Stimulated activated CD8-positive, alpha-beta memory T cell treated with anti-CD3 and anti-CD28 coated beads, Interleukin-15, amount 100 ng/mL, for 4 hours (primary cell): Measurements from ENCODE around the gene ZBTB16.

Source experiments
- DNase-seq, 2 donors: peaks; one replicate each; pipeline ENCODE4 v3.0.0-alpha.2; 2020; ENCODE audit warnings: low read depth in 2 of 2

ZBTB16 gene

DNA sequence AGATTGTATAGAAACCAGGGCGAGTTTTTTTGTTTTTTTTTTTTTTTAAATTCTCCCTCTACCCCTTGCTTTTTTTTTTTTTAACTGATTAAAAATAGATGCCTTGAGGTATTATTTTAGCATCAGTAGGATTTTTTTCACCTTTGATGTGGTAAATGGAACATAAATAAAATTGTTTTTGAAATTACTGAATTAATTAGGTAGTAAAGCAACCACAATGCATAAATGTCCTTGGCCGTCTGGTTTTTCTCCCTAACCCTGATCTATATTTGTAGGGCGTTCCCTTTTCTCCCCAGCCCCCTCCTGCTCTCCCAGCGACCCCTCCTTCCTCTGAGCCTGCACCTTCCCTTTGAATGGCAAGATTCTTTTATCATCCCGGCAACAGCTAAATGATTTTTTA is 107.8 kb downstream of the ZBTB16 start:
- DNase-seq: no peak

DNA sequence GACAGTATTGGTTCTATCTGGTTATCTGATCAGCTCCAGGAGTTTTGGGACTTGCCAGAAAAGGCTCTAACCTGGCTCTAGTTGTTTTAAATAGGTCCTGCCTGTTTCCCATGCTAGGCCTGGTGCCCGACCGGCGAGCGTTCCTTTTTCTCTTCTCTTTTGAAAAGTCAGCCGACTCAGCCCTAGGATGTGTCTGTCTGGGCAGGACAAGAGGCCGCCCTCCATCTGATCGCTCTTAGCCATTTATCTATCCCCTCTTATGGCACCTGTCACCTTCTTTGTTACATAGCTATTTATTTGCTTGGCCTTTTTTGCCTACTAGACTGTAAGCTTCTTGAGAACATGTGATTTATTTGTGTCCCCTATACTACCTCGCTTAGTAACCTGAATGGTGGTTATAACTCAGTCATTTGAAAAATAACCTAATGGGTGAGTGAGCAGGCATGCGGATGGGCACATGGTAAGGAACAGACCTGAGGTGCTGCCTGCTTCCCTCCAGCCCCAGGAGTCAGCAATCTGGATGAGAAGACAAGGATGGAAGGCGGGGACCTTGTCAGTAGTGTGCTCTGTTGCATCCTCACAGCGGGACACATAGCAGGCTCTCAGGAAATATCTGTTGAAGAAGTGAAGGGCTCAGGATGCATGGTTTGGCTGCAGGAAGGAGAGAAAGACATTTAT is 108.4 kb downstream of the ZBTB16 start:
- no peak for DNase-seq

DNA sequence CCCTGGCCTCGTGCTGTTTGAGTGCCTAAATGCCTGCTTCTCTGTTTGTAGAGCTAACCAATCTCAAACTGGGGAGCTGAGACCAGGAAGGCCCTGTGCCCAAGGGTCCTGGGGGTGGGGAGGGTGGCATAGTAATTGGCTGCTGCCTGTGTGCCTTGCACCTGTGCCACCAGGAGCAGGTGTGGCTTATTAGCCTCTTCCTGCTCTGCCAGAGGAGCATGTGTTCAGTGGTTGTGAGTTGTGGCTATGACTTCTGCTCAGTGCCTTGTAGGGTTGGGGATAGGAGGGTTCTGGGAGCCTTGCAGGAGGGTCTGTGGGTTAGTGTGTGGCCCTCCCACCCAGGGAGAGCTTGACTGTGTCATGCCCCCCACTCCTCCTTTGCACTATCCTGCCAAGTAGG is 109.2 kb downstream of the ZBTB16 start:
- DNase-seq: no peak

DNA sequence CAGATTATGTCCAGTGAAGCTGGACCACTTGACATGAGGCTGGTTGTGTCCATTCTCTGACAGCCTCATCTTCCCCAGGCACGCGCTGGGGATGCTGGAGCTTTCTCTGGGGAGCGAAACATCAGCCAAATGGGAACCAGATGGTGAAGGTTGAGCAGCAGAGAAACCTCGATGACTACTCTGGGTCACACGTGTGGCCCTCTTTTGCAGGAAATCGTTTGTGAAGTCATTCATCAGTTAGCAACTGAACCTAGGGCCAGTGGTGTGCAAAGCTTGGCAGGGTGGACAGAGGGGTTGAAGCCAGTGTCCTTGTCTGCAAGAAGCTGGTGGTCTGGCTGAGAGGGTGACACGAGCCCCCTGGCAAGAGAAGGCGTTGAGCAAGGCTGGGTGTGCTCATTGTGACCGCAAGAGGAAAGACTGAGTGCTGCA is 109.8 kb downstream of the ZBTB16 start:
- no peak for DNase-seq

DNA sequence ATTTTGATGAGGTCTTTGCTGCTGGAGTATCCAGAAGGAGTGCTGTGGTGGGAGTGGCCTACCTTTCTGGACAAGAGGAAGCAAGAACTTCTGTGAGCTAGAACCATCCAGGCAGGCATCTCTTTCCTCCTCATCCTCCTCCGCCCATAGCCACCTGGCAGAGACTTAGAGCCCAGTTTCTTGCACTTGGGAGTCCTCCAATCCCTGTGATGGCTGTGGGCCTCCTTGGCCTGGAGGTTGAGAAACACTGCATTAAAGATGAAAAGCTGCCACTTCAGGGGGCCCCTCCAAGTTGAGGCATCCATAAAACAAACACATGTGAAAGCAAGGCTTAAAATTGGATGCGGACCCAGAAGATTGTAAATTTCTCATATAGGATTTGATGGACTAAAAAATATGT is 110.3 kb downstream of the ZBTB16 start:
- no peak for DNase-seq

DNA sequence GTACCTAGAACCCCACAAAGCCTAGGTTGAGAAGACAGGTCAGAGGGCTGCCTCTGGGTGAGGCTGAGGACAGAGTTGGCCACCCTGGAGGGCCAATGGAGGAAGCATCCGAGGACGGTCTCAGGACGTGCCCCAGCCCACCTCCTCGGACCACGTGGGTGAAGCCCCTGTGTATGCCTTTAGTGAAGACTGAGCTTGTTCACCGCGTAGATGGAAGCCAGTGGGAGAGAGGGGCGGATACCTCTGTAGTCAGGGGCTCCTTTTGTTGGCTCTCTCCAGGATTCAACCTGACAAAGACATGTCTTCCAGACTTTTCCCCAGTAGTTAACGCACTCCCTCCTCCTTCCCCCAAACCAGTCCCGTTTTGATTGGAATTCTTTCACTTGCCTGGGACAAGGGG is 110.7 kb downstream of the ZBTB16 start:
- DNase-seq: no peak

DNA sequence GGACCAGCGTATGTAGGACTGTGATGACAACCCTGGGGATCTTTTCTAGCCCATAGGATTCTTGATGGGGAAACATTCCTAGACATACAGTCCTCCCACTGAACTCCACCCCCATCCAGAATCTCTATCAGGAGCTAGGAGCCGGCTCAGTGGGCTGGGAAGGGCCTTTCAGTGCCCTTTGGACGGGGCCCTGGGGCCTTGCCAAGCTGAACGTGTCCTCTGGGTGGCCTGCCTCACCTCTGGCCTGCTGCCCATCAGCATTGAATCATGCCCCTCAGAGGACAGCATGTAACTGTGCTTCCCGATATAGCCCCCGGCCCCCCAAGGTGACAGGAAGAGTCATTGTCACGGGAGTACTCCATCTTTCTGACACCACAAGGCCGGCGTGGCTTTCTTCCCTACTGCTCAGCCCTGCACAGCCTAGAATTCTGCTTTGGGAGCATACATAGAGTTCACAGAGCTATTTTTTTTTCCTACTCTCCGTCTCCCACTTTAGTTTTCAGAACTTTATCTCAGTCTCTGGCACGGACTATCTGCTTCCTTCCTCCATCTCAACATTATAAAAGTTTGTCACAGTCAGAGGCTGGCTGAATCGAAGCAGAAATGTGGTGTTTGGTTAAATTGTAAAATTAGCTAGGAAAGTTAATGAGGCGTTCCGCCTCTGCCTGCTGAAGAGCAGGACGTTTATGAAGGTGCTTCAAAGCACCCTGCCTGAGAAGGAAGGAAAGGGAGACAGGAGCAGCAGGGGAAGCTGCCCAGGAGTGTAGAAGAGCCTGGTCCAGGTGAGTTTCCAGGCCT is 111.9 kb downstream of the ZBTB16 start:
- no peak for DNase-seq

DNA sequence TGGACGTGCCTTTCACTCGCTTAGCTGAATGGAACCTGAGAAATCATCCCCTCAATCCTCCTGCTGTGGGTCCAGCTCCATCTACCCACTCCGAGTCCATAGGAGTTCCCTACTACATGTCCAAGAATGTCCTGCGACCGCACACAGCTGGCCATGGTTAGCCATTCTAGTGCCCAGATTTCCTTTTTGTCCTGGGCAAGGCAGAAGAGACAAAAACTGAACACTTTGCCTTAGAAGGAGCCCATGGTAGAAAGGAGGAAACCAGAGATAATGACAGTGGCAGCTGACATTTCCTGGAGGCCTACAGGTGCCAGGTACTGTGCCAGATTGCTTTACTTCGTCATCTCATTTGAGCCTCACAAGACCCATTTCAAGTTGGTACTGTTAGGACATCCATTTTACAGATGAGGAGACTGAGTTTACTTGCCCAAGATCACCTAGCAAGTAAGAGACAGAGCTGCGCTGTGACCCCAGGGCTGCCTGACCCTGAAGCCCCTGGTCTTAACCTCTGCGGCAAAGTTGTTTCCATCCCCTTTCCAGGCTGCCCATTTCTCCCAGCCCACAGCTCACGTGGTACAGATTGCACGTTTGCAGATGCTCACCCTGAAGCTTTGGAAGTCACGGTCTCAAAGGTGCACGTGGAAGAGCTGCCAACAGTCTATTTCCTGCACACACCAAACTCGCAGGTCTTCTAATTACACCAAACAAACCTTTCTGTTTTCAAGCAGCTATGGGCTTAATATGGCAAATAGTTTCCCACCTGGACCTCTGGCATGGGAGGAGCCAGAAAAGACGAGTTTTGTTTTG is 112.7 kb downstream of the ZBTB16 start:
- DNase-seq: no peak

DNA sequence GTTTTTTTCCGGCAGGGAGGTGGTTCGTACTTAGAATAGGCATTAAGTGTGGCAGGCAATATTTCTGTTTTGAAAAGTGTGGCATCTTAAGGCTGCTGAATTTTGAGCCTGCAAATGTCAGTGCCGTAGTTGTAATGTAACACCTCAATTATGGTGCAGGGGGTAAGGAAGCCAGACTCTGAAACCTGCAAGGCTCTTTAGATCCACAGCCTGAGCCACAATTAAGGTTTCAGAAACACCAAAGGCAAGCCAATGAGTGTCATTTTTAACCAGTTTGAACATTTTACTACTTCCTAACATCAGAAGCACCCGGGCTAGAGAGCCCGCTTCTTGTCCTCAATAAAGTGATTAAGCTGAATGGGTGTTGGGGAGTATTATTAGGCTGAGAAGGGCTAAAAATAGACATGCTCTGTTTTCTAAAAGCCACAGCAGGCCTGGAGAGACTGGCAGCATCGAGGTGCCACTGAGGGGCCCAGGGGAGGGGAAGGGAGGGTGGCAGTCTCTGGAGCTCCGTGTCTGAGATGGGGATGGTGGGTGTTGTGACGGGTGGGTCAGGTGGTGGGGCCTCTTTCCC is 113.4 kb downstream of the ZBTB16 start:
- DNase-seq: no peak

DNA sequence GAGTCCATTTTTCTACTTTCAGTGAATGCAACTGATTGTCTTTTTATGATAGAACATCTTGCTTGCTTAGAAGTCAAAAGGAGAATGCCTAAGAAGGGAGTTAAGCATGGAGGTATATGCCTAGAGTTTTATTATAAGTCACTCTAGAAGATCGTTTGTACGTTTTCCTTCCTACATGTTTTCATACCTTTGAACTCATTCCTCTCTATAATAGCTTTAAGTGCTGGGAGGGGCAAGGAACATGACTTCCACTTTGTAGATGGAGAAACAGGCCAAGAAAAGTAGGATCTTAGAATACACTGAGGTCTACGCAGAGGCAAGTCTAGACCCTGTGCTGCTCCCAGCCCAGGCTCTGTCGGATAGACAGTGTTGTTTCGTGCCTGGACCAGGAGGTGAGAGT is 114.3 kb downstream of the ZBTB16 start:
- DNase-seq: no peak

DNA sequence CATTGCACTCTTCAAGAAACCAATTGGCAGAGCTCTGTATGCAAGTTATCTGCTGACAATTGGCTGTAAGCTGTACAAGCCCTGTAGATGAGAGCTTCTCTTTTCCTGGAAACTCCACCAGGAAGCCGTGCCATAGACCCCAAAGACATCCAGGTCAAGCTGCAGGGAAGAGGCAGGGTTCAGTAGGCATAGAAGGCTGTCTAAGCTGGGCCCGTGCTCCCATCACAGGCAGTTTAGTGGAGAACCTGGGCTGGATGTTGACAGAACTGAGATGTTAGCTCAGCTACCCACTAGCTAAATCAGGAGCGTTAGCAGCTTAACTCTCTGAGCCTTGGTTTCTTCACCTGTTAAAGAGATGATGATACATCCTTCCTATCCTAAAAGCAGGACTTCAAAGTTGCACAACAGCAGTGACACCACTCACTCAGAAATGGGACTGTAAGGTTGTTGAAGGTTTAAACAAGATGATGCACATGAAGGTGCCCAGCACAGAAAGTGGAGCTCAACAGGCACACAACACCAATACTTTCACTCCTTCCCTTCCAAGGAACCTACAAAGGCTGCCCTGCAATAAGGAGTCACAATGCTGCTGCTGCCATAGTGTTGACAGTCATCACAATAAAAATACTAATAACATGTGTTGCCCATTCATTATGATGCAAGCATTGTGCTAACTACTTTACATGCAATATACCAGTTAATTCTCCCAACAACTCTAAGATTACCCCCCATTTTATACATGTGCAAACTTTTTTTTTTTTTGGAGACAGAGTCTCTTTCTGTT is 115.4 kb downstream of the ZBTB16 start:
- no peak for DNase-seq

DNA sequence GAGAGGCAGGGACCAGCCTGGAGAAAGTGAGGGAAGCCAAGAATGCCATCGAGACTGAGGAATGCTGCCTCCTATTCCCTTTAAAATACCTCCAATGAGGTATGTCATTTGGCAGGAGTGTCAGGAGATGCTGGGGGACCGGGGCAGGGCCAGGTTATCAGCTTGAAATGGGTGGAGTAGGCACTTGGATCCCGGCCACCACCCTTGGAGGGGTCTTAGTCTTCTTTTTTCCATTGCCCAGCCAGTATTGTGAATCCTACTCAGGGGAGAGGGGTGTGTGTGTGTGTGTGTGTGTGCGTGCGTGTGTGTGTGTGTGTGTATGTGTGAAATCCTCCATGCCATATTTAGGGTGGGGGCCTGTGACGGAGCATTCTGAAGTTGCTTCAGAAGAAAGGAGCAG is 116.2 kb downstream of the ZBTB16 start:
- DNase-seq: no peak

DNA sequence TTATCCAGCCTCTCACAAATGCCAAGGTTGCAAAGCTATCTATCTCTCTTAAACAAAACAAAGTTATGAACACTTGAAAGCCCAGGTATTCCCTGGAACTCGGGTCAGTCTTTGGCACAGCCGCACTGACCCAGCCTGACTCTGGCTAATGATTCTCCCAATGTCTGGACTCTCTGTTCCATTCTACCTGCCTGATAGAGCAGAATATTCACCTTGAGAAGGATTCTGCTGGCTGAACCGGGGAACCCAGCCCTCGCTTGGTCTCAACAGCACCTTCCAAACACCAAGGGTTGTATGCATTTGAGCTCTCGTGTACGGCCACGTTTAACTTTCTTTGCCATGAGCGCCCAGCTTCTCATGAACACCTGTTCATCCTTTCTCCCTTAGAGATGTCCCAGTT is 116.8 kb downstream of the ZBTB16 start:
- no peak for DNase-seq

DNA sequence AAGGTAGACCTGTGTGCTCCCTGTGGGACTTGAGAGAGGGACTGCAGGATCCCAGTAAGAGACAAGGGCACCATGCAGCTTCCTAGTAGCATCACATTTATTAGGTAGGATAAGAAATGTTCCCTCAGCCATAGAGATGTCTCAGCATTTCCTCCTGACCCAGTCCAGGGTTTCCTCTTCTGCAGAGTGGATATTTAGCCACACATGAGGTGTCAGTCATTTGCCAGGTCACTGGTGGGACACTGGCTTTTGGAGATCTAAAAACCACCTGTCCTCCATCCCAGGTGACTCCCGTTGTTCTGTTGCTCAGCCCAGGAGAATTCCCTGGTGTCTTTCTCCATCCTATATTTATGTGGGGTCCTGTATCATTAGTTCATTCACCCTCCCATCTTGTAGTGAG is 119.1 kb downstream of the ZBTB16 start:
- no peak for DNase-seq

DNA sequence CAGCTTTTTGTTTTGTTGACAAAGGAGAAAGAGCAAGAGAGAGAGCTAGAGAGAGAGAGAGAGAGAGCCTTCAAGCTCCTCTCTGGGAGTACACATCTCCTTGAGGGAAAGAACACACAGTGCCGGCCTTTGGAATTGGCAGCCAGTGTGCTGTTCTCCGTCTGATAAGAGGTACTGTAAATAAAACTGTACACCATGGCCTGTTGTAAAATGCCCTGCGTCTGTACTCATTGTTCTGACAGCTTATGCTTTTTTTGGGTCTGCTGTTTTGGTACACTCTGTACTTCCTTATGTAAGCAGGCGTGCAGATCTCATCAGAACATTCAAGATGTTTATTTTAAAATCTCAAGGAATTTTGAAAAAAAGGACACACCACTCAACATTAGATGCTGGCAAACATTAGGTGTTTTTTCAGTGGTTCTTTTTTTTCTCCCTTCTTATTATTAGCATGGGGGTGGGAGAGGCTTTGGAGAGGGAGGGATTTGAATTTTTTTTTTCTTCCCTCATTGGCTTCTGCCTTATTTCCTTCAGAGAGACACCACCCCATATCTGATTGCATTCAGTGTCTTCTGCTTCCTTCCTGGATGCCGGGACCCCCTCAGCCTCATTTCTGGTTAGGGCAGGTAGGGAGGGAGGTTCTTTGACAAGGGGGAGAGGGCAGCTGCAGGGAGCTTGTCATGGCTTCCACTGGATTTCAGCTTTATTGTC is 119.9 kb downstream of the ZBTB16 start:
- DNase-seq: no peak

DNA sequence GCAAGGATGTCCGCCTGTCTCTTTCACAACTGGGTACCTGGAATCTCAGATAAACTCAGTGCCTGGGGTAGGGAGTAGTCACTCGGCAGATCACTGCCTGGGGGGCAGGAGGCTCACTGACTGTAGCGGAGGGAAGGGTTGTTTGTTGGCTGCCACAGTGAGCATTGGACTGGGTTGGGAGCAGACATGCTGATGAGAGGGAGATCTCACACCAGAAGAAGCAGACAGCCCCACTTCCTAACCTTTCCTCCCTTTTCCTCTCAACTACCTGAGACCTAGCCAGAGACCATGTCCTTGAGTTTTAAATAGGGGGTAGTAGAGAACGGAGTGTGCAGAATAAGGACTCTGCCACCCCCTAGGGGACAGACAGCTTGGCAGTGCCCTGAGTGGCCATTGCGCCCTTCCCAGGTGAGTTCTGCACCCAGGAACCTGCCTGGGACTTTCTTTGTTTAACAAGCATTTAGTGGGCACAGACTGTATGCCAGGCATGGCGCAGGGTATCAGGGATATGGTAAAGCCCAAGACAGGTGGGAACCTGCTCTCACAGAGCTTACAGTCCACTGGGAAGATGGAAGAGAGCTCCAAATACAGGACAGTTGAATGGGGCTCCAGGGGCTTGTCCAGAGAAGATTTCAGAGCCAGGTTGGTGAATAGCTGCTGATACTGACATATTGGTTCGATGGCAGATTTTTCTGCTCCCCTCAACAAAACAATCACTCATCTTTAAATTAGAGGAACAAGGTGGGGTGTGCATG is 121.0 kb downstream of the ZBTB16 start:
- no peak for DNase-seq

DNA sequence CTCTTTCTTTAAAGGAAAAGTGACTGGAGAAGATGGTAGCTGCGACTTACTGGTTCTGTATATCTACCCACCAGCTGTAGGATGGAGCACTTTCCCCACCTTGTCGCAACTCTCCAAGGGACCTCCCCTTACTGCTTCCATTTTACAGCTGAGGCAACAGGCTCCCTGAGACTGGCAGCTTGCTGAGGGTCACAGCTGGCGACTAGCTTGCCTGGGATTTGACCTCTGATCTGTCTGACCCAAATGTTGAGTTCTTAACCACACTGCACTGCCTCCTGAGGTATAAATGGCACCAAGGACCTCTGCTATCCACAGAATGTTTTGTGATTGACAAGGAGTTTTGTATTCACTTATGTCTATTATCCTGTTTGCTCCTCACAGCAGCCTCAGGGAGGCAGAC is 121.7 kb downstream of the ZBTB16 start:
- no peak for DNase-seq

DNA sequence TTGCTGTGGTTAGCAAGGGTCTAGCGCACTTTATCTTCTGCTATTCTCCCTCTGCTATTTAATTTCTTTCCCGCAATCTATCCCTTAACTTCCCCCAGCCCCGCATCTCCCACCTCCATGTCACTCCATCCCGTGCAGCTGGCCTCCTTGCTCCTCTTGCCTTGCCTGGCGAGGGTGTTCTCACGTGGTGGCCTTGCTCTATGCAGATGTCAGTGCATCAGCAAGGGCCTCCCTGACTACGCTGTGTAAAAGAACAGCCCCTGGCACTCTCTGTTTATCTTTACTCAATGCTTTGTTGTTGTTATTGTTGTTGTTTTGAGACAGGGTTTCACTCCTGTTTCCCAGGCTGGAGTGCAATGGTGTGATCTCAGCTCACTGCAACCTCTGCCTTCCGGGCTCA is 122.2 kb downstream of the ZBTB16 start:
- no peak for DNase-seq

DNA sequence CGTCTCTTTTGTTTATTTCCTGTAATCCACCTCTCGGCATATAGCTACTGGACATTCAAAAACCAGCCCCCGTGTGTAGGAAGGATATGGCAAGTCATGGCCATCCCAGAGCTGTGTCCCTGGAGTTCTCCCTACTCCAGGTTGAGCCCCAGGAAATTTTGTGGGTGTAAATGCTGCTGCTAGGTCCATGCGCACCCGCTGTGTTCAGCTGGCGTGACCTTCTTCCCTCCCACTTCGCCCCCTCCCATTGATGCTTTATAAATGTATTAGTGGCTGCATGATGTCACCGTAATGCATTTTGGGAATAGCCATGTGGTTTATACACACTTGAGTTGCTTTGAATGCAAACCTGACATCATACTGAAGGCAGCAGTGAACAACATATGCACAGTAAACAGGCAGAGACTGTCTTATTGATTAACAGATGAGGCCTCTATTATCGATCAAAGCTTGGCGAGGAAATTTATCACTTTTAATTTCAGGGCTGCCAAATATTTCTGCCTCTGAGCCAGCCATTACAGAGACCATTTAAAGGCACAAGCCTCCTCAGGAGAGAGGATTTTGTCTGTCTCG is 123.0 kb downstream of the ZBTB16 start:
- no peak for DNase-seq

DNA sequence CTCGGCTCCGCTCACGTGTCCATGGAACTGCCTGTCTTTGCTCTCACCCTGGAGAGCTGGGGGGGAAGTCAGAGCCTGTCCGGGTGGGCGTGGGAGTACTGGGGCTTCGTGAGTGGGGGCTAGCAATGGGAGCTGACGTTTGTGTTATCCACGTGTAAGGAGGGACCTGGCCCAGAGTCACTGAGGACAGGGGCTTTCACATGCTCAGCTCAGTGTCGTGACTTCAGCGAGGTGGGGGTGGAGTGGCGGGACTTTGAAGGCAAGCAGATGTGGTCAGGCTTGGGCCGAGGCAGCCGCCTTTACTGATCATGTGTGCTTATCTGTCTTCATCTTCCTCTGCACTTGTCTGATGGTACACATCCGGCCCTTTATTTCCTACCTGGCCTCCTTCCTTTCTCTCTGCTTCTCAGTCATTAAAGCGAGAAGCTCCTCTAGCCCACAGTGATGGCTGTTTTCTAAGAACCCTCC is 123.6 kb downstream of the ZBTB16 start:
- DNase-seq: peak; percentile 37 to 61
